ENCODE results near the gene CES5A.

CES5A gene, protein sequence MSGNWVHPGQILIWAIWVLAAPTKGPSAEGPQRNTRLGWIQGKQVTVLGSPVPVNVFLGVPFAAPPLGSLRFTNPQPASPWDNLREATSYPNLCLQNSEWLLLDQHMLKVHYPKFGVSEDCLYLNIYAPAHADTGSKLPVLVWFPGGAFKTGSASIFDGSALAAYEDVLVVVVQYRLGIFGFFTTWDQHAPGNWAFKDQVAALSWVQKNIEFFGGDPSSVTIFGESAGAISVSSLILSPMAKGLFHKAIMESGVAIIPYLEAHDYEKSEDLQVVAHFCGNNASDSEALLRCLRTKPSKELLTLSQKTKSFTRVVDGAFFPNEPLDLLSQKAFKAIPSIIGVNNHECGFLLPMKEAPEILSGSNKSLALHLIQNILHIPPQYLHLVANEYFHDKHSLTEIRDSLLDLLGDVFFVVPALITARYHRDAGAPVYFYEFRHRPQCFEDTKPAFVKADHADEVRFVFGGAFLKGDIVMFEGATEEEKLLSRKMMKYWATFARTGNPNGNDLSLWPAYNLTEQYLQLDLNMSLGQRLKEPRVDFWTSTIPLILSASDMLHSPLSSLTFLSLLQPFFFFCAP

DNA sequence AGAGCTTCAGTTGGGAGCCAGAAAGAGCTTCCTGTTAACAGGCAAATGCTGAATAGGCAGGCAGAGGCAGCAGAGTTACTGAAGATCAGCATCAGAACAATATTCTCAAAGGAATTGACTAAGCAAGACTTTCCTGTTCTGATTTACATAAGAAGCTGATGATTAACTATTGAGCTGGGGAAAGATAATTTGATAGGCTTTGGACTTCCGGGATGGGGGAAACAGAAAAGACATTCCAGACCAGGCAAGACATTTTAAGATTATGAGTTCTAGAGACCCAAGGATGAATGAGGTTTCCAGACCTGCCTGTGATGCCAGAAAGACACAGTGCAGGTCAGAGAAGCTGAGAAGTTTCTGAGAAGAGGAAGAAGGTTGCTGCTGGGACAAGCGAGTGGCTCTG, at the start of gene CES5A:
TSS of gene CES5A (minus strand) at position 101 of the 400 bp plus-strand sequence. CDS start 152 bp downstream, outside the sequence.
- TF ChIP-seq EZH2phosphoT487 (IDR thresholded peaks at IDR 0.05; ENCODE audit: low read depth) = no peak
- TF ChIP-seq, protein P1, sequence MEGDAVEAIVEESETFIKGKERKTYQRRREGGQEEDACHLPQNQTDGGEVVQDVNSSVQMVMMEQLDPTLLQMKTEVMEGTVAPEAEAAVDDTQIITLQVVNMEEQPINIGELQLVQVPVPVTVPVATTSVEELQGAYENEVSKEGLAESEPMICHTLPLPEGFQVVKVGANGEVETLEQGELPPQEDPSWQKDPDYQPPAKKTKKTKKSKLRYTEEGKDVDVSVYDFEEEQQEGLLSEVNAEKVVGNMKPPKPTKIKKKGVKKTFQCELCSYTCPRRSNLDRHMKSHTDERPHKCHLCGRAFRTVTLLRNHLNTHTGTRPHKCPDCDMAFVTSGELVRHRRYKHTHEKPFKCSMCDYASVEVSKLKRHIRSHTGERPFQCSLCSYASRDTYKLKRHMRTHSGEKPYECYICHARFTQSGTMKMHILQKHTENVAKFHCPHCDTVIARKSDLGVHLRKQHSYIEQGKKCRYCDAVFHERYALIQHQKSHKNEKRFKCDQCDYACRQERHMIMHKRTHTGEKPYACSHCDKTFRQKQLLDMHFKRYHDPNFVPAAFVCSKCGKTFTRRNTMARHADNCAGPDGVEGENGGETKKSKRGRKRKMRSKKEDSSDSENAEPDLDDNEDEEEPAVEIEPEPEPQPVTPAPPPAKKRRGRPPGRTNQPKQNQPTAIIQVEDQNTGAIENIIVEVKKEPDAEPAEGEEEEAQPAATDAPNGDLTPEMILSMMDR (IDR thresholded peaks at IDR 0.05; ENCODE audit: low read depth, low read length) = no peak
- no peaks in the 10 kb centered on the region for H3K36me3 ChIP-seq (replicated peaks; ENCODE audit: low read depth, low read length)
- peak within 1 kb of the TSS; percentile 22; the same call in 1 of the 2 replicates for H3K4me2 ChIP-seq (ENCODE audit: low read length)

DNA sequence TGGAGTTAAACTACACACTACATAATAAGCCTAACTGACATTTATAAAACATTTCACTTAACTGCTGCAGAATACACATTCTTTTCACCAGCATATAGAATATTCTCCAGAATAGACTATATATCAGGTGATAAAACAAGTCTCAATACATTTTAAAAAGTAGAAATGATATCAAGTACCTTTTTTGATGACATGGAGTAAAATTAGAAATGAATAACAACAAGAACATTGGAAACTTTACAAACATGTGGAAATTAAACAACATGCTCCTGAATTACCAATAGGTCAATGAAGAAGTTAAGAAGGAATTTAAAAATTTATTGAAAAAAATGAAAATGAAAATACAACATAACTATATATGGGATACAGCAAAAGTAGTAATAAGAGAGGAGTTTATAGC, 47.5 kb upstream of the CES5A start:
- Histone ChIP-seq H2AFZ (ENCODE audit: low read depth, low read length) (no peak overlapping the region), H3K27me3 (ENCODE audit: low read depth, low read length) (no peaks in the 10 kb centered on the region), H3K9me3 (ENCODE audit: insufficient read depth, low read length) (no peaks in the 10 kb centered on the region), H3K4me2 (ENCODE audit: low read length) (no peak overlapping the region), H4K20me1 (ENCODE audit: insufficient read depth, low read length) (no peaks in the 10 kb centered on the region), H3K36me3 (replicated peaks; ENCODE audit: low read depth, low read length) (no peaks in the 10 kb centered on the region), H3K27ac (ENCODE audit: low read length) (no peak overlapping the region), H3K4me1 (ENCODE audit: low read length) (no peaks in the 10 kb centered on the region), H3K9ac (ENCODE audit: low read length) (no peak overlapping the region), H3K79me2 (ENCODE audit: low read length) (no peaks in the 10 kb centered on the region), H3K4me3 (ENCODE audit: low read length) (no peak overlapping the region)
- TF ChIP-seq EZH2phosphoT487 (IDR thresholded peaks at IDR 0.05; ENCODE audit: low read depth) = no peak
- TF ChIP-seq, protein P1 (IDR thresholded peaks at IDR 0.05; ENCODE audit: low read depth, low read length) = no peak

More for the DNA sequence above, at the start of gene CES5A:
- Histone ChIP-seq H3K27me3 (ENCODE audit: low read depth, low read length) (peaks cover 3% of the 10 kb centered on the region; the same call in 1 of the 2 replicates), H3K9ac (ENCODE audit: low read length) (no peak within 1 kb of the TSS), H3K4me1 (ENCODE audit: low read length) (peaks cover 7% of the 10 kb centered on the region), H3K9me3 (ENCODE audit: insufficient read depth, low read length) (no peaks in the 10 kb centered on the region), H3K27ac (ENCODE audit: low read length) (no peak within 1 kb of the TSS), H3K4me3 (ENCODE audit: low read length) (no peak within 1 kb of the TSS), H4K20me1 (ENCODE audit: insufficient read depth, low read length) (no peaks in the 10 kb centered on the region), H3K79me2 (ENCODE audit: low read length) (no peaks in the 10 kb centered on the region), H2AFZ (ENCODE audit: low read depth, low read length) (no peak within 1 kb of the TSS)

DNA sequence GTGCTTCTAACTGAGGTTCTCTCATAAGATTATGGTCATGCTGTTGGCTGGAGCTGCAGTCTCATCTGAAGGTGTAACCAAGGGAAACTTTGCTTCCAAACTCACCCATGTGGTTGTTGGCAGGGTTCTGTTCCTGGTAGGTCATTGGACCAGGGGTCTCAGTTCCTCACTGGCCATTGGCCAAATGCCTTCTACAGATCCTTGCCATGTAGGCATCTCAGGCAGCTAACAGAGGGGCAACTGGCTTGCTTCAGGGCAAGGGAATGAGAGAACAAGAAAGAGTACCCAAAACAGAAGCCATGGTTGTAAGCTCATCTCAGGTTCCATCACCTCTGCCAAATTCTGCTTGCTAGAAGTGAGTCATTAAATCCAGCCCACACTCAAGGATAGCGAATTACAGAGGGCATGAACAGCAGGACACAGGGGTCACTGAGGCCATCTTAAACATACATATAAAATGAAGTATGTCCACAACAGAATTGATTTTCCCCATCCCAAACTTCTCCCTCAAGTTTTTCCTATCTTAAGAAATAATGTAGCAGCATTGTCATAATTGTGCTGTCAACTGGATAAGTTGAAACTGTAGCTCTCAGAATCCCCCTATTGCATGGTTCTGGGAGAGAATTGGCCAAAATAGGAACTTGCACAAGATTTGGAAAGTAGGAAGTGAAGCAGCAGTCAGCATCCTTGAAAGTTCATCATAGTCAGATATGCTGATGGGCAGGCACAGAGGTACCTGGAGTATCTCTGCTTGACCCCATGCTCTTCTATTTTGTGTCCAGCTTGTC, 42.4 kb upstream of the CES5A start:
- no peak overlapping the region for H3K4me2 ChIP-seq (ENCODE audit: low read length)
- H3K27ac ChIP-seq (ENCODE audit: low read length) = no peak overlapping the region
- no peaks in the 10 kb centered on the region for H3K79me2 ChIP-seq (ENCODE audit: low read length)
- H3K9ac ChIP-seq (ENCODE audit: low read length) = no peak overlapping the region
- H3K9me3 ChIP-seq (ENCODE audit: insufficient read depth, low read length) = no peaks in the 10 kb centered on the region
- no peaks in the 10 kb centered on the region for H3K4me1 ChIP-seq (ENCODE audit: low read length)
- no peaks in the 10 kb centered on the region for H3K36me3 ChIP-seq (replicated peaks; ENCODE audit: low read depth, low read length)
- H4K20me1 ChIP-seq (ENCODE audit: insufficient read depth, low read length) = no peaks in the 10 kb centered on the region
- TF ChIP-seq, protein P1 (IDR thresholded peaks at IDR 0.05; ENCODE audit: low read depth, low read length) = no peak
- H3K4me3 ChIP-seq (ENCODE audit: low read length) = no peak overlapping the region
- H2AFZ ChIP-seq (ENCODE audit: low read depth, low read length) = no peak overlapping the region
- 0 out of 2 replicates have a peak, but pooled peaks cover 3% of the 10 kb centered on the region for H3K27me3 ChIP-seq (ENCODE audit: low read depth, low read length)
